OCI-M1 (cell line): Measurements from ENCODE around the gene HOXA11.

Source experiments
- DNase-seq: peaks from one replicate; lab custom pipeline; 2025; lab: John Stamatoyannopoulos, UW

Gene HOXA11

DNA sequence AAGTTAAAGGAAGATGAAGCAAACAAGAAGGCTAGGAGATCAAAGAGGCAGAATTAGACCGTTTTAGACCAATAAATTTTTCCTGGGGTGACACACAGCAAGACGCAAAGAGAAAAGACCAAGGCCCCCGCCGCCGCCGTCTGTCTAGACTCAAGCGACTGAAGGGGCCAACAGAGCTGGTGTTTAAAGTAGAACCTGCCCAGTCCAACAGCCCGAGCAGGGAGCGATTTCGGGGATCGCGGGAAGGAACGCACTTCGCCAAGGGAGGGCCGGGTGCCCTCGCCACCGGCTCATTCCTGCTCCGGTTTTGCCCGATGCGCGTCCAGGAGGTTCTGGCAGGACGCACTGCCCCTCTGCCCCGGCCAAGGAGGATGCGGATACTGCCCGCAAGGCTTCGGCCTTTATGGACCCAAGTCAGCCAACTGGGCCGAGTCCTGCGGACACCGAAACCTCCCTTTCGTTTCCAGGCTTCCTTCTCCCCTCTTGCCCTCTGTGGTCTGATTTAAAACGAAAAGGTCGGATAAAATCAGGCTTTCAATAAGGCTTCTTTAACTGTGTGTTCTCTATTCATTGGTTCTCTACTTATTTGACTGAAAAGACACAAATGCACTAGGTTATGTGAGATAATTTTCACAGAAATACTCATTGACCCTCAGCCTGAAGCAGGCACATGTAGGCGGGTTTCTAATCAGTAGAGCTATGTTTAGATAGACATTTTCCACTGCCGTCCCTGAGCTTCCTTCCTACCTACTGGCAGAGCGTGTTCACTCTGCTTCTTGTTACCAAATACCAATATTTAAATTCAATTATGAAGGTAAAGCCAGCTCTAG lies 26.4 kb downstream of the HOXA11 start:
- no peak for DNase-seq

DNA sequence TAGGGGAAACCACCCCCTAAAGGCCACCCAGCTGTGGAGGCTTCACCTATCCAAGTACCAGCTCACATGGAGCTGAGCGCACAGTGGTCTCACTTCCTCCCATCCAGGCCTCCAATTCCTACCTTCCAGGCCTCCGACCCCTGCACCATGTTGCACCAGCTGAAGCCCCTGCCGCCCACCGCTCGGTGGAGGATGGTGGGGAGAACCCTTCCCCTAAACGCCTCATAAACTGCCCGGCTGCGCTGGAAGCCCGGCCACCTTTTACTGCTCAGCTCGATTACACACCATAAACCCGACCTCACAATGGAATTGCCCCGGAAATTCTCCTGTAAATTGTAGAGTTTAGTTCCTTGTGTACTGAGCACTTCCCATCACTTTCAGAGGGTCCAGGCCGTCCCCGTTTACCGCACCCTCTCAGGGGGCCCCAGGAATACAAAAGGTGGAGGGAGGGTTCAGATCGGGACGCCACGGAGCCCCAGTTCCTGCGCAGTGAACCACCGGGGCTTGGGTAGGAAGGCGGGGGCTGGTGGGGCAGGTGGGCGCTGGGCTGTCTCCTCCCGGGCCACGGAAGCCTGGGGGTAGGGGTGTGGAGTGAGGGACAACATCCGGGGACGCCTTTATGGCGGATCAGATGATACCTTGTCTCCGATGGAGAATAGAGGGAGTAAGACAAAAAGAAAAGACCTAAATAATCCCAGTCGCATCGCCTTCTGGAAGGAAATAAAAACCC lies 27.2 kb downstream of the HOXA11 start:
- no peak for DNase-seq

GRCh38 chr7:27156916-27157701 lies 27.9 kb downstream of the HOXA11 start:
- DNase-seq: no peak

- DNase-seq: no peak
These were observed 28.5 kb downstream of the HOXA11 start, which contains the start of gene HOXA7 for GRCh38 chr7:27156508-27156898. TSS of gene HOXA7 (minus strand) at chr7:27156675. CDS start at chr7:27156545, 130 bp downstream.

DNA sequence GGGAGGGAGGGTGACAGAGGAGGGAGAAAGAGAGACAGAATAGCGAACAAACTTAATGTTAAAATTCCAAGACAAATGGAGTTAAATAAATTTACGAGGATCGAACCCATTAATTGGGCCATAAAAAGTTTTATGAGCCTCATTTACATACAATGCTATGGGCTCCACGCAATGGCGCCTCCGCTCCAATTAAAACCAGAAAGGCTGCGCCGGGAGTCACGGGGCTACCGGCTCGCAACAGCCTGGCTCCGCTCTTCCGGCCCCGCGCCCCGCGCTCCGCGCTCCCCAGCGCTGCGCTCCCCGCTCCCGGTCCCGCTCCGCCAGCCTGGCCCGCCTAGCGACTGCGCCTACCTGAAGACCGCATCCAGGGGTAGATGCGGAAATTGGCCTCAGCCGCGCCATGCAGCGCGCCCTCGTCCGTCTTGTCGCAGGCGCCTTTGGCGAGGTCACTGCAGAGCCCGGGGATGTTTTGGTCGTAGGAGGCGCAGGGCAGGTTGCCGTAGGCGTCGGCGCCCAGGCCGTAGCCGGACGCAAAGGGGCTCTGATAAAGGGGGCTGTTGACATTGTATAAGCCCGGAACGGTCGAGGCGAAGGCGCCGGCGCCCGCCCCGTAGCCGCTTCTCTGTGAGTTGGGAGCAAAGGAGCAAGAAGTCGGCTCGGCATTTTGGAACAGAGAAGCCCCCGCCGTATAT lies 29.1 kb downstream of the HOXA11 start:
- DNase-seq: no peak

- no peak for DNase-seq
These were observed 29.9 kb downstream of the HOXA11 start for GRCh38 chr7:27154901-27155815.

DNA sequence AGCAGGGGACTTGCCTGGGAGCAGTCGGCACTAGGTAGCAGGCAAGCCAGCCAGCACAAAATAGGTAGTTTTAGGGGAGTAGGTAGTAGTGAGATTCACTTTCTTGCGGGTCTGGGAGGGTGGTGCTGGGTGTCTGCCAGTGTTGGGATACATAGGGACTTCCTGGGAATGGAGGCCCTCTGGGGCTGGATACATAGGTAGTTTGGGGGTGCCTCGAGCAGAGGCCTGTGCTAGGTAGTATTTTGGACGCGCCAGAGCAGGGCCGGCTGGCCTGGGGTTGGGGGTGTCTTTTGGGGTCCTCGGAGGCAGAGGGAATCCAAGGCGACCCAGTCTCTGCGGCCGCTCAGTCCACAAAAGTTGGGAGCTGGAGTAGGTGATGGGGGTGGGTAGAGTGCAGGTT lies 30.7 kb downstream of the HOXA11 start:
- no peak for DNase-seq

- DNase-seq: no peak
These were observed 31.5 kb downstream of the HOXA11 start for GRCh38 chr7:27153526-27153925.

GRCh38 chr7:27152816-27153442 lies 32.1 kb downstream of the HOXA11 start:
- no peak for DNase-seq

GRCh38 chr7:27151931-27152815 lies 32.9 kb downstream of the HOXA11 start, which contains the start of gene HOXA3:
TSS of gene HOXA3 (minus strand) at chr7:27152583. CDS start at chr7:27110640, 41,943 bp downstream.
- DNase-seq: no peak

DNA sequence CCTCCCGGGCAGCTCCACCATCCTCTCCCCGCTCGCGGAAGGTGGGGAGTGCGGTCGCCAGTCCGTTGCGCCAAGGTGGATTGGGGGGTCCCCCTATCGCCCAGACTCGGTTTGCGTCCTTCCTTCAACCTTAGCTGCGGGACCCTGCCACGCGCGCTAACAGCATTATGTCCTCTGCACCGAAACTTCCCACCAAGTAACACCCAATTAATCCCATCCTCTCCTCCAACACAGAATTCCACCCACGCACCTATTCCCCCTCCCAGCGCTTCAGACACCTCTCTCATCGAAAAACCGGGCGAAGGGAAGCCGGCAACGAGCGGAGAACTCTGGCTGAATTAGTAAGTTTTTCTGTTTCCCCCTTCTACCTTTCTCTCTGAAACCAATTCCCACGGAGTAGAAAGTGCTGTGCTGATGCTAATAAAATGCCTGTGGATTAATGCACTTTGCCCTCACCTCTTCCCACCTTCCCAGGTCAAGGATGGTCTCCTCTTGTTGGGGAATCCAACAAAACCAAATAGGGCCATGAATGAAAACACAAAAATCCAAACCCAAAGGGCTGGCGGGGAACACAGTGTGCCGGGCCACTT lies 33.6 kb downstream of the HOXA11 start:
- DNase-seq: no peak

GRCh38 chr7:27150568-27151340 lies 34.3 kb downstream of the HOXA11 start:
- peak; percentile 65 for DNase-seq

- no peak for DNase-seq
These were observed 35.0 kb downstream of the HOXA11 start for GRCh38 chr7:27149842-27150567.

DNA sequence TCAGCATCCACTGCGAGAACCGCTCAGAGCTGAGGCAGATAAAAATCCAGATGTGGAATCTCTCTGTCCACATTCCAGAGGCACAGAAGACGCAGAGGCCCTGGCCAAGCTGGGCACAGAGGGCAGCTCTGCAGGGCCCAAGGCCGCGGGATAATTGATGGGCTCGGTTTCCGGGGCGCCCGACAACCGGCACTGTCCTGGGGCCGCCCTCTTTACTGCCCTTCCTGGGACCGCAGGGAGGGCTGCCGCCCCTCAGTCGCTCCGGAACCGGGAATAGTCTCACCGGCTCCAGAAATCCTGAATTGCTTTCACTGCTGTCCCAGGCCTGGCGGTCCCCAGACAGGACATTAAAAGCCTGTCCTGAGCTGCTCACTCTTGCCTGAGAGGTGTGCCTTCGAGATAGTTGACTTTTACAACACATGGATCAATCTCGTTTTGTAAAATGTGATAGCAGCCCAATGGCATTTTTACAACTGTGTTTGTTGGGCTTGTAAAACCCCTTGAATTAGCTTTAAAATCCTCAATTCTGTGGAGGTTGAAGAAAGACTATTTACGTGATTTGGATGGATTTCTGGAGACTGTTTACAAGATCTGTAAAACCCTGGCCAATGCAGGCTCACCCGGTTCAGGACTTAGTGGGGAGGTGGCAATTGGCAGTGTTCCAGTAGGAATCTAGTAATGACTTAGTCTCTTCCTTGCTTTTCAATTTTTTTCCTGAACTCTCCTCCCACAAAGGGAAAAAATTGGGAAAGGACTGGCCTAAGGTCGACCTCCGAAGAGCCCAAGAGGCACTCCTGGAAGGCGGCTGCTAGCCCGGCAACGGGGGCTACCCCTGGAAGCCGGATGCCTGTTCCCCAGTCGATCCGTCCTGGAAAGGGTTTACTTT lies 36.0 kb downstream of the HOXA11 start:
- no peak for DNase-seq

GRCh38 chr7:27148031-27148755 lies 36.8 kb downstream of the HOXA11 start:
- DNase-seq: no peak
